NCI-H2196 treated with DMSO at 0.1 percent for 48 hours (cell line): ENCODE results near the gene FBXW11.
"Not testable (repeated sequence)": the region's sequence is repeated elsewhere in the genome, so short reads cannot be mapped to it uniquely, and the experiment has no call there.

Source experiments
- DNase-seq: peaks from one replicate; lab custom pipeline; 2025; ENCODE audit not compliant: unreplicated experiment; lab: John Stamatoyannopoulos, UW

FBXW11 gene

DNA sequence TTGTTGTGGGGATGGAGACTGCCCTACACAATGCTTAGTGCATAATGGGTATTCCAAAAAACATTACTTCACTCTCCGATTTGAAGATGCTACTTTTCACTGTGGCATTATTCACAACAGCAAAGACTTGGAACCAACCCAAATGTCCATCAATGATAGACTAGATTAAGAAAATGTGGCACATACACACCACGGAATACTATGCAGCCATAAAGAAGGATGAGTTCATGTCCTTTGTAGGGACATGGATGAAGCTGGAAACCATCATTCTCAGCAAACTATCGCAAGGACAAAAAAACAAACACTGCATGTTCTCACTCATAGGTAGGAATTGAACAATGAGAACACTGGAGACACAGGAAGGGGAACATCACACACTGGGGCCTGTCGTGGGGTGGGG, 90.7 kb downstream of the FBXW11 start:
- not testable (repeated sequence) for DNase-seq

DNA sequence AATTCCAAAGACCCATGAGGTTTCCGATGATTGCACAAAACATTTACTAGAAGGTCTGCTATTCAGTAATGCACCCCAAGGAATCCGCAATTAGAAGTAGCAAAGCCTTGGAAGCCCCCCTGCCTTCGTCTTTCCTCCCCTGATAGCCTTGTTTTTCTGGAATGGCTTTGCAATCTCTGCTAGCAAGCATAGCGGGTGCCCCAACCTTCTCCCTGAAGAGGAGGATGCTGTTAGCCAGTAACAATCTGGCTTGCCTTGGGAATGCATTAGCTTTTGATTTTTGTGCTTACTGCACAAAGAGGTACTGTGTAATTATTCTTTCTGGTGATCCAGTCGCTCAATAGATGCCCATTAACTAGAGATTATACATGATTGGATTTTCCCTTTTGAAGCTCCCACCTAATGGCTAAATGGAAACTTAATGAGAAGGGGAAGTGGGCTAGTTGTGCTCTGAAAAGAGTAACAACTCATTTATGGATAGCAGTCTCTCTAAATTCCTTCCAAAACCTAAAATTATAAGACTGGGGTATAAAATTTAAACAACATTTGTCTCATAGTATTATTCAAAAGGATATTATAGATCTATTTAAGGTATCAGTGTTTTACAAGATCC, 91.6 kb downstream of the FBXW11 start:
- no peak for DNase-seq

- no peak for DNase-seq
Observed at GRCh38 chr5:171913987-171914273, 92.5 kb downstream of the FBXW11 start.

DNA sequence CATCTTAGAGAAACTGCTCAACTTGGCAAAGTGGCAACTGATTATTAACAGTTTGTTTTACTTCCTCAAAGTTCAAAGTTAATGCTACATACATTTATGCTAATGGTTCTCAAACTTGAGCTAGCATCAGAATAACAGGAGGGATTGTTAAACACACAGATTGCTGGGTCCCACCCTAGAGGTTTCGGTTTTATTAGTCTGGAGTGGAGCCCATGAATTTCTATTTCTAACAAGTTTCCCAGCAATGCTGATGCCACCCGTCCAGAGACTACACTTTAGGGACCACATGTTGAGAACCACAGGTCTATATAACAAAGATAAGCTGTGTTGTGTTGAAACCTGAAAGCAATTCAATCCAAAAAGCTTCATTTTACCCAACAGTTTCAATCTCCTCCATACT, 95.3 kb downstream of the FBXW11 start:
- no peak for DNase-seq

GRCh38 chr5:171908638-171909037, 97.8 kb downstream of the FBXW11 start:
- DNase-seq: no peak

DNA sequence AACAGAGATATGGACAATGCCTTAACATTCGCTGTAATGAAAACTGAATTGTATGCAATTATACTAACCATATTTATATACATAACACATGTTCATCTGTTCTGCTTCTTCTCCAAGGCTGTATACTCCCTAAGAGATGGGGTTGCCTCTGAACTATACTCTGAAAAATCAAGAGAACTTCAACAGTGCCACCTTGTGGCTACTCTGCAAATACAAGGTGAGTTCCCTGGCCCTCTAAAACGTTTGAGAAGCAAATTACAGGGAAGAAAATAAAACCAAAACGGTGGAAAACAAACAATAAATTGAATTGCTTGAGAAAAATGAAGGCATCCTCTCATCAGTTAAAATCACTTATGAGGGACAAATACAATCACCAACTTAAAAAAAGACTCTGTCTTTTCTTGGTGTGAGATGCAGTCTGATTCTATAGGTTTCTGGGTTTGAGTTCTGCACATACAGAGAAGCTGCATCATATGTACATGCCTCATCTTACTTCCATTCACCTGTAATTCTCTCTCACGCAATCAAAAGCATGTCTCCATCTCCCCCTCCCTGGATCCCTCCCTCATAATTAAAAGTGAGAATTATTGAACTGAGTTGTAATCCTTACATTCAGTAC, 98.6 kb downstream of the FBXW11 start:
- peak; percentile 57 for DNase-seq

DNA sequence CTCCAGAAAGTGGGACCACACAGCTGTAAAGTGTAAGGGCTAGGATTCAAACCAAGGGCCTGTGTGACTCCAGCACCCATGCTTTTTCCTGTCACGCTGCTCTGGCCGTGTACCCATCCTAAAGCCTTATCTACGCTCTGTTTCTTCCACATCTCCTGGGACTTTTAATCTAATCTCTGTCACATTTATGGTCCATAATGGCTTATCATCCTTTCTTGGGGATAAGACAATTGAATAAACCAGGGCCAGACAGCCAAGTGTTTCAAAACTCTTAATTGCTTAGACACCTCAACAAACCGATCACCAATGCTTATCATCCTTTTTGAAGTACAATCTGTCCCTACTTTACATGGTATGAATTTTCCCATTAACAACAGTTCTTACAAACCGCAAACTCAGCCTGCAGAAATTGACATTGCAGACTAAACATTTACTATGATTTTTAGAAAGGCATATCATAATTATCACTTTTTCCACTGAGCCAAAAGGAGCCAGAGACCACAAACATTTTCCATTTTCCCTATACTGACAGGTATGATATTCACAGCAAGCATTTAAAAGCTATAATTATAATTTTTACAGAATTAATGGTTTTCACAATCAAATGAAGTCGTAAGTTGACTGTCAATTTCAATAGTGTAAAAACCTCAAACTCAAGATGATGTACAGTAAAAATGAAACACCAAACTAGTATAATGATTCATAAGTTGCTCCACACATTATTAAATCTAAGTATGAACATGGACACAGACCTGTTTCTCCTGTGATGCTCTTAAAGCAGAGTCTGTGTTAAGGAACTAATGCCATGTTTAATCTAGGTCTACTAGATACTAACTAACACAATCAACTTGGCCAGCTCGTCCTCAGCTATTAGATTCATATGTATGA, 99.5 kb downstream of the FBXW11 start:
- no peak for DNase-seq

DNA sequence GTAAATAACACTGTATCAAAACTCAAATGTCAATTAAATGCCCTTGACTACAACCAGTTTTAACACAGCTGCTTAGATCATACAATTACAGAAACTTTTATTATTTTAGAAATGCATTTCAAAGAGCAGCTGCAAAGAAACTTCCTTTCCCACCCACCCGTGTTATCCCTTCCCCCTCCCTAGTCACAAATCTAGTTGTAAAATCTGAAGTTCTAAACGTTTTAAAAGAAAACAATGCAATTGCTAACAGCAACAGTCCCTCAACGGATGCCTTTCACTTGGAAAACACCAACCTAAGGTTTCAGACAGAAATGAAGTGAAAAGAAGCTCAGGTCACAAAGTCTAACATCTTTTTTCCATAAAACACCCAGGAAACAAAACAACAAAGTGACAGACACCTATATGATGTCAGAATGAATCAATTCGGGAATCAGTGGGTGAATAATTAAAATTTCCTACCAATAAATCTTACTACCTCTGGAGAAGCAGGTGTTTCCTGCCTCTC, 100.3 kb downstream of the FBXW11 start:
- no peak for DNase-seq

- no peak for DNase-seq
Observed at GRCh38 chr5:171904886-171905285, 101.6 kb downstream of the FBXW11 start.

GRCh38 chr5:171901764-171902163, 104.7 kb downstream of the FBXW11 start:
- DNase-seq: no peak

DNA sequence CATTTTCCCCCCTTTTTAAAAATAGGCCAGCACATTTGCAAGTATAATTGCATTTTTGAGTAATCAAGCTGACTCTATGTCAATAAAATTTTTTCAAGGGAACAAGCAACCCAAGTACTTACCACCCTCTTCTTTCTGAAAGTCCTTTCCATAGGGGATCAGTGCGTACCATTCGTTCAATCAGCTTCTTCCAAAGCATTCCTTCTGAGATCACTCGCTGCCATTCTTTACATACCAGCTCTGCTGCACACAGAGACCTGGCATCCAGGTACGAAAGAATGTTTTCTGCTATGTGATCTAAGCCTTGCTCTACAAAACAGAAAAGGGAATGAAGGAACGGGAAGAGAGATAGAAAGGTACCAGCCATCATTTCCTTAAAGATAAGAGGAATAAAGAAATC, 106.6 kb downstream of the FBXW11 start:
- no peak for DNase-seq

- no peak for DNase-seq
Observed at GRCh38 chr5:171898879-171899278, 107.6 kb downstream of the FBXW11 start.

GRCh38 chr5:171898386-171898785, 108.1 kb downstream of the FBXW11 start:
- no peak for DNase-seq

DNA sequence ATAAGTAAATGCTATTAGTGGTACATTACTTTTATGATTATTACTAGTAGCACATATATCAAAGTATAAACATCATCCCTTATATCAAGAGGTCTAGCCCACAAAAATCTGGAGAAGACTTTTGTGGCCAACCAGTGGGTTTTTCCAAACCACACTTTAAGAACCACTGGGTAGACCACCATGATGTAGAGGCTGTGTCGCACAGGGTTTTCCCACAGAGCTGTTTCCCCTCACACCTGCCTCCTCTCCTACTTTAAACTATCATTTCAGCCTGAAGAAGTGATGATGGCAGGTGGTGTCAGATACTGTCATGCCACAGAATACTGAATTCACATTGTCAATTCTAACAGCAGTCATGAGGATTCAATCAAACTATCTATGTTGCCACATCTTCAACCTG, 109.2 kb downstream of the FBXW11 start:
- no peak for DNase-seq

GRCh38 chr5:171895081-171895480, 111.4 kb downstream of the FBXW11 start:
- DNase-seq: no peak

DNA sequence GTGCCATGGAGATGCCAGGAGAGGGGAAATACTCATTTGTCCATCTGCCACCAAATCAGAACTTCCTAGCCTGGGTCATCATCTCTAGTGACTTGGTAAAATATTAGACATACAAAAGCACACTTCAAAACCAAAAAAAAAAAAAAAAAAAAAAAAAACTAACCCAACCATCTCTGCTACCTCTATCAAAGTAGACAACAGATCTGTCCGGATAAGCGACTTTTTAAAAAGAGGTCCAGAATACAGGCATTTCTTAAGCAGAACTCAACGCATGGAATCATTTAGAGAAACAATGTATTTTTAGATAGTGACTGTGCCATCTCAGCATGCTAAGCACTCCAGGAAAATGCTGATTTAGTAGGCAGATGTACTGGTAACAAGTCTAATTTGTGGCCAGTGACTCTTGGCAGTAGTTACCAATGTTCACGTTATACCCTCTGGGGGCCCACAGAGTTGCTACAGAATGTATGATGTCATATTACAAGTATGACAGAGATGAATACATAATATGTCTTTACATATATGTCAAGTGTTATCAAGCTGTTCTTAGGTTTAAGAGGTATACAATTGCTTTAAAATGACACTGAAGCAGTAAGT, 113.0 kb downstream of the FBXW11 start:
- DNase-seq: no peak

DNA sequence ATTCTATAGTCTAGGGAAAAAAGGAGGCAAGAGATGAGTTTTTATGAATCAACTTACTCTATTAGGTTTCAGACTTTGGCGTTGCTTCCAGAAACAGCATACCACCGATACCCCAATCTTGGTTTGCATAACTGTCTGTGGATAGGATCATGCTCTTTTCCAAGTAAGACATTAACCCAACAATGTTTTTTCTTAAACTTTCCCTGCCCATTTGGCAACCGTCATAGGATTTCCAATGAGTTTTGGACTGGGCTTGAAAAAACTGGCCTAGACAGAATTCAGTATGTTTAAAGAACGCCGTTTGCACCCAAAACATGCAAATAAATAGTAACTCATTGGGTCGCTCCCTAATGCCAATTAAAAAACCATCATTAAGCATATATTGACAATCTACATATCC, 114.8 kb downstream of the FBXW11 start:
- DNase-seq: no peak

GRCh38 chr5:171891150-171891549, 115.3 kb downstream of the FBXW11 start:
- DNase-seq: no peak

- no peak for DNase-seq
Observed at GRCh38 chr5:171888051-171888481, 118.4 kb downstream of the FBXW11 start.

- DNase-seq: not testable (repeated sequence)
Observed at GRCh38 chr5:171886037-171886436, 120.4 kb downstream of the FBXW11 start.

GRCh38 chr5:171882118-171882517, 124.3 kb downstream of the FBXW11 start:
- DNase-seq: no peak

GRCh38 chr5:171874234-171874633, 132.2 kb downstream of the FBXW11 start:
- DNase-seq: no peak
